ENCODE measurements around the gene ELAC1.
A peak's percentile ranks its signal among the peaks of the same experiment; 100 is the strongest.
"Not testable (repeated sequence)": the region's sequence is repeated elsewhere in the genome, so short reads cannot be mapped to it uniquely, and the experiment has no call there.

ELAC1 gene

GRCh38 chr18:50973367-50974126 is 5.7 kb downstream of the ELAC1 start:
- no peak for DNase-seq

- DNase-seq: no peak
Observed at GRCh38 chr18:50977037-50977760, 9.4 kb downstream of the ELAC1 start.

GRCh38 chr18:50981381-50981780 is 13.5 kb downstream of the ELAC1 start:
- no peak for DNase-seq

GRCh38 chr18:50982086-50982801 is 14.4 kb downstream of the ELAC1 start:
- DNase-seq: no peak

GRCh38 chr18:50982802-50983179 is 15.0 kb downstream of the ELAC1 start:
- DNase-seq: peak; percentile 28

- DNase-seq: no peak
Observed at GRCh38 chr18:50986360-50987087, 18.7 kb downstream of the ELAC1 start.

- no peak for DNase-seq
Observed at GRCh38 chr18:50987261-50987660, 19.4 kb downstream of the ELAC1 start.

GRCh38 chr18:50989711-50990110 is 21.9 kb downstream of the ELAC1 start:
- no peak for DNase-seq

- peak; percentile 27 for DNase-seq
Observed at GRCh38 chr18:50992351-50992762, 24.5 kb downstream of the ELAC1 start.

- no peak for DNase-seq
Observed at GRCh38 chr18:50994031-50994430, 26.2 kb downstream of the ELAC1 start.

- not testable (repeated sequence) for DNase-seq
Observed at GRCh38 chr18:51003174-51003573, 35.3 kb downstream of the ELAC1 start.

- no peak for DNase-seq
Observed at GRCh38 chr18:51006061-51006818, 38.4 kb downstream of the ELAC1 start.

- DNase-seq: no peak
Observed at GRCh38 chr18:51006948-51007789, 39.3 kb downstream of the ELAC1 start.

GRCh38 chr18:51007790-51008139 is 39.9 kb downstream of the ELAC1 start:
- no peak for DNase-seq

- DNase-seq: peak; percentile 39
Observed at GRCh38 chr18:51009072-51009471, 41.2 kb downstream of the ELAC1 start.

GRCh38 chr18:51010218-51010617 is 42.4 kb downstream of the ELAC1 start:
- DNase-seq: no peak

GRCh38 chr18:51011709-51012108 is 43.9 kb downstream of the ELAC1 start:
- no peak for DNase-seq

- DNase-seq: no peak
Observed at GRCh38 chr18:51012441-51012840, 44.6 kb downstream of the ELAC1 start.

- DNase-seq: no peak
Observed at GRCh38 chr18:51013259-51013658, 45.4 kb downstream of the ELAC1 start.

GRCh38 chr18:51017140-51017879 is 49.5 kb downstream of the ELAC1 start:
- peak; percentile 20 for DNase-seq

- no peak for DNase-seq
Observed at GRCh38 chr18:51020536-51020935, 52.7 kb downstream of the ELAC1 start.

Measured in NCI-H146 (cell line).